Brain microvascular endothelial cell (primary cell): ENCODE measurements around the gene TBC1D16.
"Not testable (repeated sequence)": the region's sequence is repeated elsewhere in the genome, so short reads cannot be mapped to it uniquely, and the experiment has no call there.

ENCODE experiments used
- DNase-seq: peaks from one replicate; pipeline ENCODE4 v3.0.0-alpha.2; 2020
- H3K27ac ChIP-seq: fragments of 250-450 bp; sonication (Bioruptor Pico); 2 replicates; pipeline ENCODE4 v1.5.1; 2020; ENCODE audit warnings: mild to moderate bottlenecking, moderate library complexity
- H3K27me3 ChIP-seq: fragments of 250-450 bp; sonication (Bioruptor Pico); replicated peaks from 2 replicates; pipeline ENCODE4 v1.5.1; 2020; ENCODE audit warnings: mild to moderate bottlenecking
- H3K36me3 ChIP-seq: fragments of 250-450 bp; sonication (Bioruptor Pico); replicated peaks from 2 replicates; pipeline ENCODE4 v1.5.1; 2020; ENCODE audit warnings: mild to moderate bottlenecking
- H3K4me3 ChIP-seq: 2 replicates; pipeline ENCODE4 v1.5.1; 2011; ENCODE audit warnings: low read depth, mild to moderate bottlenecking, control low read depth, low read length, moderate library complexity
- in situ Hi-C: cut with HindIII; loops from 2 replicates; pipeline ENCODE4 v1.10.0; 2017; ENCODE audit warnings: low sequenced_read_pairs, low pct_ligation_motif_present
- TF ChIP-seq, protein P1 (sequence below): IDR thresholded peaks from 2 replicates; pipeline ENCODE4 v1.5.1; 2011; ENCODE audit warnings: low read depth, mild to moderate bottlenecking, moderate library complexity, low read length, control low read depth, inconsistent platforms; ENCODE audit errors: missing control alignments

The TBC1D16 gene

GRCh38 chr17:79901131-79901530 lies 134.5 kb downstream of the TBC1D16 start:
- TF ChIP-seq, protein P1, sequence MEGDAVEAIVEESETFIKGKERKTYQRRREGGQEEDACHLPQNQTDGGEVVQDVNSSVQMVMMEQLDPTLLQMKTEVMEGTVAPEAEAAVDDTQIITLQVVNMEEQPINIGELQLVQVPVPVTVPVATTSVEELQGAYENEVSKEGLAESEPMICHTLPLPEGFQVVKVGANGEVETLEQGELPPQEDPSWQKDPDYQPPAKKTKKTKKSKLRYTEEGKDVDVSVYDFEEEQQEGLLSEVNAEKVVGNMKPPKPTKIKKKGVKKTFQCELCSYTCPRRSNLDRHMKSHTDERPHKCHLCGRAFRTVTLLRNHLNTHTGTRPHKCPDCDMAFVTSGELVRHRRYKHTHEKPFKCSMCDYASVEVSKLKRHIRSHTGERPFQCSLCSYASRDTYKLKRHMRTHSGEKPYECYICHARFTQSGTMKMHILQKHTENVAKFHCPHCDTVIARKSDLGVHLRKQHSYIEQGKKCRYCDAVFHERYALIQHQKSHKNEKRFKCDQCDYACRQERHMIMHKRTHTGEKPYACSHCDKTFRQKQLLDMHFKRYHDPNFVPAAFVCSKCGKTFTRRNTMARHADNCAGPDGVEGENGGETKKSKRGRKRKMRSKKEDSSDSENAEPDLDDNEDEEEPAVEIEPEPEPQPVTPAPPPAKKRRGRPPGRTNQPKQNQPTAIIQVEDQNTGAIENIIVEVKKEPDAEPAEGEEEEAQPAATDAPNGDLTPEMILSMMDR, result no peak
- in situ Hi-C loops, result no loop called here
- no peaks in the 10 kb centered on the region for H3K36me3 ChIP-seq
- H3K27ac ChIP-seq, result no peak overlapping the region
- no peaks in the 10 kb centered on the region for H3K27me3 ChIP-seq
- H3K4me3 ChIP-seq, result no peak overlapping the region
- DNase-seq, result no peak

GRCh38 chr17:79899584-79899983 lies 136.1 kb downstream of the TBC1D16 start:
- TF ChIP-seq, protein P1, result no peak
- DNase-seq, result no peak
- no peak overlapping the region for H3K4me3 ChIP-seq
- no peak overlapping the region for H3K27ac ChIP-seq
- H3K27me3 ChIP-seq, result no peaks in the 10 kb centered on the region
- H3K36me3 ChIP-seq, result no peaks in the 10 kb centered on the region
- in situ Hi-C loops, result no loop called here

- H3K36me3 ChIP-seq, result no peaks in the 10 kb centered on the region
- TF ChIP-seq, protein P1, result no peak
- no peak overlapping the region for H3K27ac ChIP-seq
- in situ Hi-C loops, result no loop called here
- no peak overlapping the region for H3K4me3 ChIP-seq
- no peak for DNase-seq
- no peaks in the 10 kb centered on the region for H3K27me3 ChIP-seq
Observed at GRCh38 chr17:79897243-79898063, 138.2 kb downstream of the TBC1D16 start.

DNA sequence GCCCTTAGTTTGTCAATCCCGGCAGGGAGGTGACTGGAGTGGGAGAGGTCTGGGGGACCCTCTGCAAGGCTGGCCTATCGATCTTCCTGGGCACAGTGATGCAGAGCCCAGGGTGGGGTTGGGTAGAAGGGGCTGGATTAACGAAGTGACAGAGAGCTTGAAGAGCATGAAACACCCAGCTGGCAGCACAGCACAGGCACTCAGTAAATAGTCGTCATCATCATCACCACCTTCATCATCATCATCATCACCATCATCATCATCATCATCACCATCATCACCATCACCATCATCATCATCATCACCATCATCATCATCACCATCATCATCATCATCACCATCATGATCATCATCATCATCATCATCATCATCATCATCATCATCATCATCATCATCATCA lies 142.2 kb downstream of the TBC1D16 start:
- H3K4me3 ChIP-seq, in situ Hi-C loops, DNase-seq, H3K36me3 ChIP-seq, H3K27ac ChIP-seq: not testable (repeated sequence)
- H3K27me3 ChIP-seq, result peaks cover 16% of the 10 kb centered on the region

- H3K27ac ChIP-seq, result no peak overlapping the region
- H3K4me3 ChIP-seq, result no peak overlapping the region
- peaks cover 16% of the 10 kb centered on the region for H3K27me3 ChIP-seq
- TF ChIP-seq, protein P1, result no peak
- H3K36me3 ChIP-seq, result no peaks in the 10 kb centered on the region
- DNase-seq, result no peak
- in situ Hi-C loops, result no loop called here
Observed at GRCh38 chr17:79892457-79893241, 143.0 kb downstream of the TBC1D16 start.

- Histone ChIP-seq H3K27ac (no peak overlapping the region), H3K36me3 (no peaks in the 10 kb centered on the region), H3K27me3 (peaks cover 16% of the 10 kb centered on the region), H3K4me3 (no peak overlapping the region)
- no peak for DNase-seq
- in situ Hi-C loops, result no loop called here
- TF ChIP-seq, protein P1, result no peak
Observed at GRCh38 chr17:79891113-79891730, 144.4 kb downstream of the TBC1D16 start.
